Activated T-helper 2 cell treated with anti-CD3 and anti-CD28 coated beads, Interferon-gamma antibody, Interleukin-2, Interleukin-4, amounts not matched to agents 10 μg/mL and 5 μg/mL and 100 μg/mL, durations not matched to agents 14 hours and 24 hours and 36 hours (primary cell): Measurements from ENCODE around the gene TBX20. TPM values are rescaled to one million over a fixed set of nuclear protein-coding genes. Genes with fewer than 3 reads are reported as not detected.
"Not testable (repeated sequence)": the region's sequence is repeated elsewhere in the genome, so short reads cannot be mapped to it uniquely, and the experiment has no call there.

Source experiments
- DNase-seq: peaks from one replicate; pipeline ENCODE4 v3.0.0; 2021; ENCODE audit warnings: low spot score
- H3K27ac Mint-ChIP-seq: one replicate; pipeline ENCODE4 v1.8.0; 2021; ENCODE audit warnings: mixed read lengths
- H3K27me3 Mint-ChIP-seq: one replicate; pipeline ENCODE4 v1.8.0; 2021; ENCODE audit warnings: low read depth, mixed read lengths
- H3K36me3 Mint-ChIP-seq: one replicate; pipeline ENCODE4 v1.8.0; 2021; ENCODE audit warnings: low read depth, mixed read lengths
- H3K4me1 Mint-ChIP-seq: one replicate; pipeline ENCODE4 v1.8.0; 2021; ENCODE audit warnings: low read depth, mixed read lengths
- H3K4me3 Mint-ChIP-seq: one replicate; pipeline ENCODE4 v1.8.0; 2021; ENCODE audit warnings: low read depth, mild to moderate bottlenecking, moderate library complexity, mixed read lengths
- H3K9me3 Mint-ChIP-seq: one replicate; pipeline ENCODE4 v1.8.0; 2021; ENCODE audit warnings: mixed read lengths
- intact Hi-C: fragments of 100-400 bp; cut with micrococcal nuclease; formaldehyde crosslinking; loops from one replicate; pipeline ENCODE4 v1.15.1; 2023
- total RNA-seq: library from RNA; stranded (reverse); gene quantifications from 2 replicates; pipeline ENCODE4 v1.2.3, GENCODE V29; 2022

TBX20 gene
- total RNA-seq, 1 donor from 2014 or later = 0.11 TPM

GRCh38 chr7:35228496-35229051, 25.3 kb downstream of the TBX20 start:
- intact Hi-C loops, H3K9me3 Mint-ChIP-seq, H3K27ac Mint-ChIP-seq, H3K4me3 Mint-ChIP-seq, H3K4me1 Mint-ChIP-seq, DNase-seq, H3K36me3 Mint-ChIP-seq, H3K27me3 Mint-ChIP-seq: not testable (repeated sequence)

GRCh38 chr7:35227438-35227837, 26.5 kb downstream of the TBX20 start:
- H3K27me3 Mint-ChIP-seq = peaks cover 18% of the 10 kb centered on the region
- H3K9me3 Mint-ChIP-seq, intact Hi-C loops, H3K4me3 Mint-ChIP-seq, H3K36me3 Mint-ChIP-seq, H3K27ac Mint-ChIP-seq, H3K4me1 Mint-ChIP-seq, DNase-seq: not testable (repeated sequence)

- H3K36me3 Mint-ChIP-seq, H3K4me1 Mint-ChIP-seq, H3K4me3 Mint-ChIP-seq, DNase-seq, H3K9me3 Mint-ChIP-seq, H3K27ac Mint-ChIP-seq, intact Hi-C loops: not testable (repeated sequence)
- H3K27me3 Mint-ChIP-seq = peaks cover 21% of the 10 kb centered on the region
Observed at GRCh38 chr7:35222445-35222844, 31.5 kb downstream of the TBX20 start.

- H3K27ac Mint-ChIP-seq, H3K36me3 Mint-ChIP-seq, H3K9me3 Mint-ChIP-seq, DNase-seq, intact Hi-C loops, H3K4me1 Mint-ChIP-seq, H3K4me3 Mint-ChIP-seq: not testable (repeated sequence)
- peaks cover 21% of the 10 kb centered on the region for H3K27me3 Mint-ChIP-seq
Observed at GRCh38 chr7:35220176-35220575, 33.7 kb downstream of the TBX20 start.

- intact Hi-C loops, H3K4me3 Mint-ChIP-seq, H3K9me3 Mint-ChIP-seq, H3K27ac Mint-ChIP-seq, H3K4me1 Mint-ChIP-seq, DNase-seq, H3K36me3 Mint-ChIP-seq, H3K27me3 Mint-ChIP-seq: not testable (repeated sequence)
Observed at GRCh38 chr7:35216033-35216432, 37.9 kb downstream of the TBX20 start.

GRCh38 chr7:35215063-35215462, 38.8 kb downstream of the TBX20 start:
- not testable (repeated sequence) for H3K27ac Mint-ChIP-seq, H3K4me1 Mint-ChIP-seq, H3K4me3 Mint-ChIP-seq

GRCh38 chr7:35206924-35207323, 47.0 kb downstream of the TBX20 start:
- H3K4me3 Mint-ChIP-seq, H3K27ac Mint-ChIP-seq, DNase-seq, H3K4me1 Mint-ChIP-seq, H3K9me3 Mint-ChIP-seq, H3K36me3 Mint-ChIP-seq, intact Hi-C loops, H3K27me3 Mint-ChIP-seq: not testable (repeated sequence)

More at GRCh38 chr7:35215063-35215462, 38.8 kb downstream of the TBX20 start:
- intact Hi-C loops, H3K27me3 Mint-ChIP-seq, H3K36me3 Mint-ChIP-seq, H3K9me3 Mint-ChIP-seq, DNase-seq: not testable (repeated sequence)

GRCh38 chr7:35204850-35205249, 49.0 kb downstream of the TBX20 start:
- H3K4me1 Mint-ChIP-seq, H3K27me3 Mint-ChIP-seq, H3K36me3 Mint-ChIP-seq, DNase-seq, H3K4me3 Mint-ChIP-seq, H3K9me3 Mint-ChIP-seq, H3K27ac Mint-ChIP-seq, intact Hi-C loops: not testable (repeated sequence)

GRCh38 chr7:35204031-35204430, 49.9 kb downstream of the TBX20 start:
- H3K36me3 Mint-ChIP-seq, H3K27ac Mint-ChIP-seq, H3K4me3 Mint-ChIP-seq, H3K9me3 Mint-ChIP-seq, H3K27me3 Mint-ChIP-seq, H3K4me1 Mint-ChIP-seq, intact Hi-C loops, DNase-seq: not testable (repeated sequence)

GRCh38 chr7:35202353-35202752, 51.5 kb downstream of the TBX20 start:
- H3K27me3 Mint-ChIP-seq, H3K27ac Mint-ChIP-seq, DNase-seq, H3K4me1 Mint-ChIP-seq, H3K4me3 Mint-ChIP-seq, intact Hi-C loops, H3K36me3 Mint-ChIP-seq, H3K9me3 Mint-ChIP-seq: not testable (repeated sequence)

GRCh38 chr7:35200170-35200569, 53.7 kb downstream of the TBX20 start:
- H3K4me3 Mint-ChIP-seq, H3K36me3 Mint-ChIP-seq, H3K27ac Mint-ChIP-seq, intact Hi-C loops, H3K4me1 Mint-ChIP-seq, H3K27me3 Mint-ChIP-seq, H3K9me3 Mint-ChIP-seq, DNase-seq: not testable (repeated sequence)

- H3K36me3 Mint-ChIP-seq = not testable (repeated sequence)
Observed at GRCh38 chr7:35198370-35199140, 55.3 kb downstream of the TBX20 start.

GRCh38 chr7:35191571-35191970, 62.3 kb downstream of the TBX20 start:
- not testable (repeated sequence) for H3K4me1 Mint-ChIP-seq, H3K4me3 Mint-ChIP-seq, H3K36me3 Mint-ChIP-seq, H3K9me3 Mint-ChIP-seq, DNase-seq, H3K27ac Mint-ChIP-seq
- intact Hi-C loops = loop anchor here (5.0 kb wide), 2 partner anchors 331 to 346 kb away; no protein-coding TSS in a partner anchor
- peaks cover 18% of the 10 kb centered on the region for H3K27me3 Mint-ChIP-seq

More at GRCh38 chr7:35198370-35199140, 55.3 kb downstream of the TBX20 start:
- H3K27ac Mint-ChIP-seq, intact Hi-C loops, H3K4me3 Mint-ChIP-seq, DNase-seq, H3K27me3 Mint-ChIP-seq, H3K4me1 Mint-ChIP-seq, H3K9me3 Mint-ChIP-seq: not testable (repeated sequence)
